ENCODE measurements around the gene GDPGP1. TPM values are rescaled to one million over a fixed set of nuclear protein-coding genes. Genes with fewer than 3 reads are reported as not detected.
A peak's percentile ranks its signal among the peaks of the same experiment; 100 is the strongest.

GDPGP1 gene
- total and polyA plus RNA-seq, 2 experiments from 2014 or later: 0.61 to 3.8 TPM

DNA sequence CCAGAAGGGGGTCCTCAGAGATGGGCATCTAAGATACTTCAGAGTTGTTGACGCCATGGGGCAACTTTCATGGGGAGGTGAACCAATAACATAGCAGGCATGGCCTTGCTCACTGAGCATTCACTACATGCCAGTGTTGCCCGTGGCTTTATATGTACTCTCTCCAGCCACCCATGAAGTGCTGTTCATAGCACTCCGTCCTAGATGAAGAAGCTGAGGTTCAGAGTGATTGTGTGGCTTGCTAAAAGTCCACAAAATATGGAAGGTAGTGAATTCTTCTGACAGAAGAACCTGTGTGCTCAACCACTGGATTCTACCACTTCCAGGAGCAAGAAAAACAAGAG, 42.7 kb upstream of the GDPGP1 start:
- no peak overlapping the region for H3K27ac ChIP-seq (ENCODE audit: low read depth)
- H3K79me2 ChIP-seq (replicated peaks; ENCODE audit: insufficient read depth): no peaks in the 10 kb centered on the region
- H2AFZ ChIP-seq: no peak overlapping the region
- H3K27me3 Mint-ChIP-seq (ENCODE audit: insufficient read depth, low read depth, poor library complexity): peaks cover 10% of the 10 kb centered on the region
- H3K4me3 Mint-ChIP-seq: no peak overlapping the region
- no peak overlapping the region for H3K4me3 ChIP-seq
- H3K4me1 Mint-ChIP-seq: peaks cover 18% of the 10 kb centered on the region
- no peaks in the 10 kb centered on the region for H3K9me3 Mint-ChIP-seq
- H3K4me1 ChIP-seq (ENCODE audit: insufficient read depth): no peaks in the 10 kb centered on the region
- H3K4me2 ChIP-seq: no peak overlapping the region
- no peaks in the 10 kb centered on the region for H4K20me1 ChIP-seq (replicated peaks; ENCODE audit: insufficient read depth)
- no peaks in the 10 kb centered on the region for H3K9me2 ChIP-seq (ENCODE audit: insufficient read depth)
- no peaks in the 10 kb centered on the region for H3K27me3 ChIP-seq (ENCODE audit: insufficient read depth)
- H3K36me3 ChIP-seq (ENCODE audit: insufficient read depth): no peaks in the 10 kb centered on the region
- no peak overlapping the region for H3K27ac Mint-ChIP-seq
- H3F3A ChIP-seq (replicated peaks; ENCODE audit: low read depth): no peaks in the 10 kb centered on the region
- TF ChIP-seq EZH2phosphoT487 (IDR thresholded peaks at IDR 0.05; ENCODE audit: unreplicated experiment) (no peak), NANOG (IDR thresholded peaks at IDR 0.05; ENCODE audit: borderline replicate concordance) (no peak), EZH2 (IDR thresholded peaks at IDR 0.05; ENCODE audit: low read depth, unreplicated experiment) (no peak), ZNF114 (CRISPR knock-in tag; IDR thresholded peaks at IDR 0.05) (no peak), JUNB (IDR thresholded peaks at IDR 0.05; ENCODE audit: unreplicated experiment) (no peak), ZNF331 (CRISPR knock-in tag; IDR thresholded peaks at IDR 0.05; ENCODE audit: low read depth) (no peak)
- TF ChIP-seq, protein P1, sequence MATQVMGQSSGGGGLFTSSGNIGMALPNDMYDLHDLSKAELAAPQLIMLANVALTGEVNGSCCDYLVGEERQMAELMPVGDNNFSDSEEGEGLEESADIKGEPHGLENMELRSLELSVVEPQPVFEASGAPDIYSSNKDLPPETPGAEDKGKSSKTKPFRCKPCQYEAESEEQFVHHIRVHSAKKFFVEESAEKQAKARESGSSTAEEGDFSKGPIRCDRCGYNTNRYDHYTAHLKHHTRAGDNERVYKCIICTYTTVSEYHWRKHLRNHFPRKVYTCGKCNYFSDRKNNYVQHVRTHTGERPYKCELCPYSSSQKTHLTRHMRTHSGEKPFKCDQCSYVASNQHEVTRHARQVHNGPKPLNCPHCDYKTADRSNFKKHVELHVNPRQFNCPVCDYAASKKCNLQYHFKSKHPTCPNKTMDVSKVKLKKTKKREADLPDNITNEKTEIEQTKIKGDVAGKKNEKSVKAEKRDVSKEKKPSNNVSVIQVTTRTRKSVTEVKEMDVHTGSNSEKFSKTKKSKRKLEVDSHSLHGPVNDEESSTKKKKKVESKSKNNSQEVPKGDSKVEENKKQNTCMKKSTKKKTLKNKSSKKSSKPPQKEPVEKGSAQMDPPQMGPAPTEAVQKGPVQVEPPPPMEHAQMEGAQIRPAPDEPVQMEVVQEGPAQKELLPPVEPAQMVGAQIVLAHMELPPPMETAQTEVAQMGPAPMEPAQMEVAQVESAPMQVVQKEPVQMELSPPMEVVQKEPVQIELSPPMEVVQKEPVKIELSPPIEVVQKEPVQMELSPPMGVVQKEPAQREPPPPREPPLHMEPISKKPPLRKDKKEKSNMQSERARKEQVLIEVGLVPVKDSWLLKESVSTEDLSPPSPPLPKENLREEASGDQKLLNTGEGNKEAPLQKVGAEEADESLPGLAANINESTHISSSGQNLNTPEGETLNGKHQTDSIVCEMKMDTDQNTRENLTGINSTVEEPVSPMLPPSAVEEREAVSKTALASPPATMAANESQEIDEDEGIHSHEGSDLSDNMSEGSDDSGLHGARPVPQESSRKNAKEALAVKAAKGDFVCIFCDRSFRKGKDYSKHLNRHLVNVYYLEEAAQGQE (IDR thresholded peaks at IDR 0.05; ENCODE audit: unreplicated experiment): no peak
- TF ChIP-seq, protein P2, sequence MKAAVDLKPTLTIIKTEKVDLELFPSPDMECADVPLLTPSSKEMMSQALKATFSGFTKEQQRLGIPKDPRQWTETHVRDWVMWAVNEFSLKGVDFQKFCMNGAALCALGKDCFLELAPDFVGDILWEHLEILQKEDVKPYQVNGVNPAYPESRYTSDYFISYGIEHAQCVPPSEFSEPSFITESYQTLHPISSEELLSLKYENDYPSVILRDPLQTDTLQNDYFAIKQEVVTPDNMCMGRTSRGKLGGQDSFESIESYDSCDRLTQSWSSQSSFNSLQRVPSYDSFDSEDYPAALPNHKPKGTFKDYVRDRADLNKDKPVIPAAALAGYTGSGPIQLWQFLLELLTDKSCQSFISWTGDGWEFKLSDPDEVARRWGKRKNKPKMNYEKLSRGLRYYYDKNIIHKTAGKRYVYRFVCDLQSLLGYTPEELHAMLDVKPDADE (IDR thresholded peaks at IDR 0.05): no peak
- DNase-seq (ENCODE audit: low spot score) (no peak), ATAC-seq (no peak)
- no peaks in the 10 kb centered on the region for H3K36me3 Mint-ChIP-seq (ENCODE audit: low read depth)

DNA sequence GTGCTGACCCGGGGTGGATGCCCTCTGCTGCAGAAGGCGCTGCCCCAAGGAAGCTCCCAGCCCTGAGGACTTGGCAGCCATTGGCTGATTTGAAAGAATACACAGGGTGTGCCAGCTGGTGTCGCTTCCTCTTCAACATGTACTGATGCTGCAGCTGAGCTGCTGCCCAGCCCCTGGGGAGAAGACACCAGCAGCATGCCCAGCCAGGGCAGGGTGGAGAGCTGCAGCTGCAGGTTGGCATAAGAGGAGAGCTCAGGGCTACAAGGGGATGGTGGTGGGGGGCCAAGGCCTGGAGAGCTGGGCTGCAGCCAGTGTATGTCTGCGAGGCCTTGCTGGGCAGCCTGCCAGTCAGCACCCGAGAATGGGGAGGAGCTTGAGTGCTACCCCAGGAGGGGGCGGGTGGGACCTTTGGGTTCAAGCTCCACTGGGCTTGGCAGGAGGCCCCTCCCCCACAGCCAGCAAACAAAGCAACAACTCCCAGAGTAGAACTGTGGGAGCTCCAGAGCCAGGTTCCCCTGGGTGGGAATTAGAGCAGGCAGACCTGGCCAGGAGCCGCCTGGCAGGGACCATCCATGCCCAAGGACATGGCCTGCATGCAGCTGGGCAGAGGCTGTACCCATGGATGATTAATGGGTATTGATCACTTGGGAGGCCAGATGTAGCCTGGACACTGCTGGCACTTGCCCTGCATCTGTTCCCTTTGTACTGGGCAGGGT, 42.1 kb upstream of the GDPGP1 start:
- H2AFZ ChIP-seq: no peak overlapping the region
- ATAC-seq: peak; percentile 66
- no peak overlapping the region for H3K4me3 Mint-ChIP-seq
- H3K9me2 ChIP-seq (ENCODE audit: insufficient read depth): no peaks in the 10 kb centered on the region
- no peak overlapping the region for H3K27ac Mint-ChIP-seq
- DNase-seq (ENCODE audit: low spot score): no peak
- H3K27me3 ChIP-seq (ENCODE audit: insufficient read depth): no peaks in the 10 kb centered on the region
- H3K4me1 ChIP-seq (ENCODE audit: insufficient read depth): no peaks in the 10 kb centered on the region
- H3K27ac ChIP-seq (ENCODE audit: low read depth): no peak overlapping the region
- H3K79me2 ChIP-seq (replicated peaks; ENCODE audit: insufficient read depth): no peaks in the 10 kb centered on the region
- no peaks in the 10 kb centered on the region for H3K9me3 Mint-ChIP-seq
- H3K4me2 ChIP-seq: no peak overlapping the region
- H3K4me3 ChIP-seq: no peak overlapping the region
- H3K36me3 Mint-ChIP-seq (ENCODE audit: low read depth): no peaks in the 10 kb centered on the region
- no peaks in the 10 kb centered on the region for H3F3A ChIP-seq (replicated peaks; ENCODE audit: low read depth)
- H4K20me1 ChIP-seq (replicated peaks; ENCODE audit: insufficient read depth): no peaks in the 10 kb centered on the region
- H3K4me1 Mint-ChIP-seq: peaks cover 18% of the 10 kb centered on the region
- peaks cover 10% of the 10 kb centered on the region for H3K27me3 Mint-ChIP-seq (ENCODE audit: insufficient read depth, low read depth, poor library complexity)
- no peaks in the 10 kb centered on the region for H3K36me3 ChIP-seq (ENCODE audit: insufficient read depth)
- no peak for TF ChIP-seq ZNF114 (CRISPR knock-in tag; IDR thresholded peaks at IDR 0.05)
- no peak for TF ChIP-seq EZH2phosphoT487 (IDR thresholded peaks at IDR 0.05; ENCODE audit: unreplicated experiment)
- TF ChIP-seq, protein P2 (IDR thresholded peaks at IDR 0.05): no peak
- no peak for TF ChIP-seq POLR2AphosphoS5 (IDR thresholded peaks at IDR 0.05; ENCODE audit: low read depth)
- TF ChIP-seq, protein P1 (IDR thresholded peaks at IDR 0.05; ENCODE audit: unreplicated experiment): no peak
